ENCODE data around the gene SMTNL1.

SMTNL1 gene

GRCh38 chr11:57536947-57537619 is at the start of gene SMTNL1:
TSS of gene SMTNL1 (plus strand) at chr11:57537595. CDS start at chr11:57542643, 5,048 bp downstream.
- DNase-seq: no peak

DNA sequence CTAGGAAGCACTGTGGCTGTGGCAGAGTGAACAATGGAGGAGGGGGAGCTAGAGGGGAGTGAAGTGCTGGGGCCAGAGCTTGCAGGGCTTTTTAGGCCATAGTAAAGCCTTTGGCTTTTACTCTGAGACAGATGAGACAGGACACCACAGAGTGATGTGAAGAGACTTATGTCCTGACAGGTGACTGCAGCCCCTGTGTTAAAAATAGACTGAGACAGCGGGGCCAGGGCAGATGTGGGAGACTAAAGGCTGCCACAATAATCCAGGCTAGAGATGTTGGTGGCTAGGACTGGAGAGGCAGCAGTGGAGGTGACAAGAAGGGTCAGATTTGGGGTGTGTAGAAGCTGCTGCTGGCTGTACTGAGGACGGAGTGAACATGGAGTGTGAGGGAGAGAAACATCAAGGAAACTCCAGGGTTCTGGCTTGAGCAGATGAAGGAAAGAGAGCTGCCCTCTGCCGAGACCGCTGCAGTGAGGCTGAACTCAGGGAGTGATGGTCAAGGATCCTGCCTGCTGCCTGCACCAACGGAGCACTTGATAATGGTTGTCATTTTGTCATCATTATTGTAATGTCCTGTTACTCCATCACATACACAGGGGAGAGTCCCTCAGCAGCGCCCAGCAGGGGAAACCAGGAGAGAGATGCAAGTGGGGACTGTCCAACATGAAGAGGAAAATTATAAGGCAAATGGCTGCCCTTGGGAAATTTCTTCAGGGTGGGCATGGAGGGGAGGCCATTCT is 49.3 kb upstream of the SMTNL1 start:
- no peak for DNase-seq

- no peak for DNase-seq
Measured at GRCh38 chr11:57490456-57491248, 46.7 kb upstream of the SMTNL1 start.

DNA sequence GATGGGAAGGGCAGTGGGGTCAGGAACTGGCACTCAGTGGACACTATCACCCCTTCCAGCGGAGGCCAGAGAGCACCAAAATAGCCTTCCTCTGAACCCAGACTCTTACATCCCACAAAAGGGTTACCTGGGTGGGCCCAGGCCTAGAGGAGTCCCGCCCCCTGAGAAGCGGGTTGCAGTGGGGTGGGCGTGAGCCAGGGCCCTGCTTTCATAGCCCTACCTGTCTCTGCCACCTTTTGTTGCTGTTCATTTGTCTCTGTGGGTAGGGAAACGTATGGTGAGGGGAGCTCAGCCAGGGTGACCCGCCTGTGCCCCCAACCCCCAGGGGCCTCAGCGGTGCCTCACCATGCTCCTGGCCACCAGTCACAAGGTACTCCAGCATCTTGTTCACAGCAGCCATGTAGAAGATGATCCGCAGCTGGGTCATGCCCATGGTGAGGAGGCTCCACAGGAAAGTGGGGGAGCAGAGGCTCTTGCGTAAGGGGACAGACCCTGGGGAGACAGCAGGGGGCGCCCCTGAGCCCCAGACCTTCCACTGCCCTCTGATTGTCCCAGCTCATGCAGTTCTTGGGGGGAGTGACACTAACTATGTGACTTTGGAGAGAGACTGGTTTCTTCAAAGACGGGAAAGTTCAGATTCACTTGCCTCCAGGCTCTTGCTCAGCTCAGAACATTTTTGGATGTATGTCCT is 45.9 kb upstream of the SMTNL1 start:
- DNase-seq: no peak

DNA sequence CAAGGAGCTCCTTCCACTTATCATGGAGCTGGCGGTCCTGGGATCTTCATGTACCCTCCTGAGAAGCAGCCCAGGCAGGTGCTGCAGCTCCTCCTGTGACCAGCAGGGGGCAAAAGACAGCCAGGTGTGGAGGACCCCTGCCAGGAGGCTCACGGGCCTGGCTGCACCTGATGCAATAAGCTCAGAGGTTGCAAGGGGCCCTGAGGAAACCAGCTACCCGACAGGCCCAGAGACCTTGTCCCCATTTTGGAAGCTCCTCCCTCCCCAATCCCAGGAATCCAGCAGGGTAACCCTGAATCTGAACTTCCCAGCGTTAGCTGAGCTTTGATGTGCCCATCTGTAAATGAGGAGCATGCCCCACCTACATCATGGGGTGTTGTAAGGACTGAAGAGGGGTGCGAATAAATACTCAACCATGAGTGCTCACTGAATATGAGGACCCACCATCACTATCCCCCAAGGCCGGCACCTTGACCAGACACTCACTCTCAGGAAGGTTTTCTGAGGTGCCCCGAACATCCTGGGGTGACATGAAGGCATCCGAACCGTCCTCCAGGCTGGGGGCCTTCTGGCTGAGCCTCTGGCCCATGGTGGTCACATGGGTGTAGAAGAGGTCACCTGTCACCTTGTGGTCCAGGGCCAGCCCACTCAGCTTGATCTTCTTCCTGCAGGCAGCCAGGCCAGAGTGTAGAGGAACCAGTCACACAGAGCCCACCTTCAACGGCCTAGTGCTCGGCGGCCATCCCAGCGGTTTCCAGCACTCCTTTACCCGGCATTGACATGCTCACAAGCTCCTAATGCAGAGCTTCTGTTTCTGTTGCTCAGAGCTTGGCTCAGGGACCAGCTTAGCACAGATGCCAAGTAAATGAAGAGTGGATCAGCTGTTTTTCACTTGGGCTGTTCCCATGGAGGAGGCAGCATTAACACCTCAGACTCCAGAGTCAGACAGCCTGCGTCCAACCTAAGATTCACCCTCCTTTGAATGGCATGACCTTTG is 43.6 kb upstream of the SMTNL1 start:
- DNase-seq: peak; percentile 10

DNA sequence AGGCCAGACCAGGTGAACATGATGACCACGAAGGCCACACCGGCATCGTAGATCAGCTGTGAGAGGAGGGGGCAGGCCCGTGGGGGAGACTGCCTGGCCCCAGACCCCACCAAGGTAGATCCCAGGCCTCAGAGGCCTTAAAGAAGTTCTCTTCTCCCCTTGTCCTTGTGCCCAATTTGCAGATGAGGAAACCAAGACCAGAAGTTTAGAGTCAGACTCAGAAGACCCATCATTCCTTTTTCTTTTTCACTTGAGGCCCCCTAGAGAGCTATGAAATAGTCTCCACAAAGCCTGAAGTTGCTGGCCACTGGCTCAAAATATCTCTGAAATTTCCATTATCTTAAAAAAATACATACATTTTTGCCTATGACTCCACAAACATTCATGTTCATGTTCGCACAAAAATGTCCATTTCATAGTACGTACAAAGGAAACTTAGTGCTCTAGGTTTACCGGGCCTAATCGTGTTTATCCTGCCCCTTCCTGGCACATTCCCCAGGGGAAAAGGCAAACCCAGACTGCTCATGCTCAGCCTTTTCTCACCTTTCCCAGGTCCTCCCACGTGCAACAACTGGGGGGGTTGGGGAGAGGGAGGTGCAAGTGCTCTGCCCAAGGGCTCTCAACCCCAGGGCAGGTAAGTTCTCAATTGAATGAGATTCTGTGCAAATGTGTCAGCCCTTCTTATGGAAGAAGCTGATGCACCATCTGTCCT is 41.1 kb upstream of the SMTNL1 start:
- no peak for DNase-seq

DNA sequence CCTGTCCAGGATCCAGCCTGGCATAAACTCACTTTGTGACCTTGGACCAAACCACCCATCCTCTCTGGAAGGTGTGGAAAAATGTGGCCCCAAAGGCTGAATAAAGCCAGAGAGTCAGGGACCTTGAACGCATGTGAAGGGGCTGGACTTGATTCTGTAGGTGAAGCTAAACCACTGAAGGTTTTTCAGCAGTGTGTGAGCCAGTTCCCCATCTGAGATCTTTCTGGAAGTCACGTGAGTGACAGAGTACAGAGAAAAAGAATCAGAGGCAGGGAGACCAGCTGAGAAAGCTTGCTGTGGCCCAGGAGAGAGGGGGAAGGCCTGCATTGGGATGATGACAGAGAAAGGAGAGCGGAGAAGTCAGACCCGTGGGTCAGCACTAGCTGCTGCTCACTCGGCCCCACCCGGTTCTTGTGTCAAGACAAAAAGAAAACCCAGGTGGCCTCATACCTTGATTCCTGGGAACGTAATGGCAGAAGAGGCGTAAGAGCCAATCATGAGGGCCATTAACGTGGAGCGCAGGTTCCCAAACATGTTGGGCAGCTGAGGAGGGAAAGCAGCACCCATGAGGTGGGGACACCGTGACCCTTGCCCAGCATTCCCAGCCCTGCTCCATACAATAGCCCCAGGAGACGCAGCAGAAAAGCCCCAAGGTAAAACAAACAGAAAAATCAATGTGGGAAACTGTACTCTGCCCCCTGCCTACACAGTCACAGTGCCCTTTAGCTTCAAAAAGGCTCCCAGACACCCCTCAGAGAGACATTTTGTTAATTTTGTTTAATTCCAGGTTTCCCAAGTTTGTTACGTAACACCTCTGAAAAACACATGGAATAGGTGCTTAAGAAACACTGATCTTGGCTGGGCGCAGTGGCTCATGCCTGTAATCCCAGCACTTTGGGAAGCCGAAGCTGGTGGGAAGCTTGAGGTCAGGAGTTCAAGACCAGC is 39.8 kb upstream of the SMTNL1 start:
- no peak for DNase-seq

DNA sequence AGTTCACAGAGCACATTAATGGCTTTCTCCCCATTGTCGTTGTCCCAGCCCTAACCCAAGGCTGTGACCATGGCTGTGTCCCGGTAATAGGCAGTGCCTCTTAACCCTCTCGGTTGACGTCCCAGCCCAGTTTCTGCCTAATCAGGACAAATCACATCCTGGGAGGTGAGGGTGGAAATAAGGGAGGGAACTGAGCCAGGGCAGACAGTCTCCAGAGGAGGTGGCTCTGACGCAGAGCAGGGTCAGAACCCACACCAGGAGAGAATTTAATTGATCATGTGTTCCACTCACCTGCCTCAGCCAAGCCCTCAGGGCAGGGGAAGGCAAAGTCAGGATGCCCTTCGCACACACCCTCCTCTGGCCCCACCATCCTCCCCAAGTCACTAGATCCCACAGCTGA is 38.9 kb upstream of the SMTNL1 start:
- DNase-seq: no peak

- DNase-seq: peak; percentile 78
Measured at GRCh38 chr11:57499413-57499982, 37.9 kb upstream of the SMTNL1 start.

DNA sequence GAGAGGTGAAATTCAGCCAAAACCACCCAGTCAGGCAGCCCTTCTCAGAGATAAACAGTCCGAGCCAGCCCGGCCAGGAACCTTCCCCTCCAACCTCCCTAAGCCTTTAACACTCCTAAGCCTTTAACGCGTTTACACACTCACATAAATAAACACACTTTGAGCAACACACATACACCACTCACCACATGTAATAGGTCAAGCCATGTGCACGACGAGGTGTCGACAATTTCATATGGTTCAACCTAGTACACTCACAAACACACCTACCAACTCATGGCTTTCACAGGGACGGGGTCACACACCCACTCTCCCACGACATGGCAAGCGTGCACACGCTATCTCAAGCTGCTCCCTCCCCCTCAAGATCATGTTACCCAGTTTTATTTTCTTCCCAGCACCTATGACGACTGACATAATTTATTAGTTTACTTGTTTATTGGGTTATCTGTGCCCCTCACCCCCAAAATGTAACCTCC is 37.4 kb upstream of the SMTNL1 start:
- no peak for DNase-seq

DNA sequence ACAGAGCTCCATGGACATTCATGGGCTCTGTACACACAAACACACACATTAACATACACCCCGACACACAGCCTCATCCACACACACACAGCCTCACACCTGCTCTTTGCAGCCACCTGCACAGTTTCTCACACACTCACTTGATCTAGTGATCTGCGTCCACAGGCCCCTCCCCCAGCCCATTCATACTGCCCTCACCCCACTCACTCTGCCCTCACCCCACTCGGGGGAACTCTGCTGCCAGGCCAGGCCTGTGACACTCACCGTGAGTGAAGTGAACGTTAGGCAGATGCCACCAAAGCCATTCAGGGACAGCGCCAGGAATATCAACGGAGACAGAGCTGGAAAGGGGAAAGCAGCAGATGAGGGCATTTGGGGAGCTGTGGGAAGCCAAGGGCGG is 36.9 kb upstream of the SMTNL1 start:
- no peak for DNase-seq

GRCh38 chr11:57500926-57501325 is 36.5 kb upstream of the SMTNL1 start:
- no peak for DNase-seq

GRCh38 chr11:57501953-57502352 is 35.4 kb upstream of the SMTNL1 start:
- DNase-seq: no peak

GRCh38 chr11:57502376-57502775 is 35.0 kb upstream of the SMTNL1 start:
- no peak for DNase-seq

GRCh38 chr11:57502870-57503269 is 34.5 kb upstream of the SMTNL1 start:
- DNase-seq: no peak

DNA sequence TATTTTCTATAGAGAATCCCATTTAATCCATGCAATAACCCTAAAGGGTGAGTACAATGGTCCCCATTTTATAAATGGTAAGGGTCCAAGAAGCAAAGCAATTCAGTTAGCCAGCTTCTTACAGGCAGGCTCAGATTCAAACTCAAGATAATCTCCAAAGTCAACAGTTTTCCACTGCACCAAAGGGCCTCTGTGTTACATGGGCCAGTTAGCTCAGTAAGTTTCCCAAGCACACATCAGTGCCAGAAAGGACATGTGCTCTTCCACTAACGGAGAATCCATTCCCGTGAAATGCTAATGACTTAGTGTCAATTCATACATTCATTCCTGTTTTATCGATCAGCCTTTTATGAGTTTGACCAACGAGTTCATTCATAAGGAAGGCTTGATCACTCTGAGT is 32.9 kb upstream of the SMTNL1 start:
- no peak for DNase-seq

DNA sequence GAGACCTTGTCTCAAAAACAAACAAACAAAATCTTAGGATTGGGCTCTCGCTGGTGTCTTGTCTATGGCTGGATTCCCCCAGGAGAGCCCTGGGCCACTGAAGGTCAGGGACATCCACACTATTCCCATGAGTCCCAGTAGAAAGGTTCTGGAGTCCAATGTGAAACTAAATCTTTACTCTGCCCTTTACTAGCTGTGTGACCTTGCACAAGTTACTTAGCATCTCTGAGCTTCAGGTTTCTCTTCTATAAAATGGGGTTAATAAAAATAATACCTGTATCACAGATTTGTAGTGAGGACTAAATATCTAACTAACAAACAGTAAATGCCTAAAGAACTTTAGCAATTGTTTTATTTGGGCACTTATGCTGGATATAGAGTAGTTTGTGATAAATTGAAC is 30.9 kb upstream of the SMTNL1 start:
- DNase-seq: no peak

DNA sequence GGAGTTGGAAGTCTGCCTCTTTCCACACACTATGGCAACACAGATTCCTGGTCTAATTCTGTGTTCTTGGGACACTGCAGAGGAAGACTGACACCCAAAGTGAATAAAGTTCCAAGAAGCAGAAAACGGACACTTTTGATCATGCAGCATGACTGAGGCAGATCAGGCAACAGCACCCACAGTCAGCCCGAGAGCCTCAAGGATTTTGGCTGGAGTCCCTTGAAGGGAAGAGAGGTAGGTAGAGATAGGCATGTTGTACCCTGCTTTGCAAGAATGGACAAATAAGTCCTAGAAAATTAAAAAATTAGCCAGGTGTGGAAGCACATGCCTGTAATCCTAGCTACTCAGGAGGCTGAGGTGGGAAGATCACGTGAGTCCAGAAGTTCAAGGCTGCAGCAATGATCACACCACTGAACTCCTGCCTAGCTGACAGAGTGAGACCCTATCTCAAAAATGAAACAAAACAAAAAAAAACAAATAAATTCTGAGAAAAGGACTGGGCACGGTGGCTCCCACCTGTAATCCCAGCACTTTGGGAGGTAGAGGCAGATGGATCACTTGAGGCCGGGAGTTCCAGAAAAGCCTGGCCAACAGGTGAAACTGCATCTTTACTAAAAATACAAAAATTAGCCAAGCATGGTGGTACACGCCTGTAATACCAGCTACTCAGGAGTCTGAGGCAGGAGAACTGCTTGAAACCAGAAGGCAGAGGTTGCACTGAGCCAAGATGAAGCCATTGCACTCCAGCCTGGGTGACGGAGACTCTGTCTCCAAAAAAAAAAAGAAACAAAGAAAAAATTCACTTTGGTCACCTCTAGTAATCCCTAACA is 28.8 kb upstream of the SMTNL1 start:
- DNase-seq: no peak
